ENCODE measurements around the gene POMGNT1.

Gene POMGNT1

DNA sequence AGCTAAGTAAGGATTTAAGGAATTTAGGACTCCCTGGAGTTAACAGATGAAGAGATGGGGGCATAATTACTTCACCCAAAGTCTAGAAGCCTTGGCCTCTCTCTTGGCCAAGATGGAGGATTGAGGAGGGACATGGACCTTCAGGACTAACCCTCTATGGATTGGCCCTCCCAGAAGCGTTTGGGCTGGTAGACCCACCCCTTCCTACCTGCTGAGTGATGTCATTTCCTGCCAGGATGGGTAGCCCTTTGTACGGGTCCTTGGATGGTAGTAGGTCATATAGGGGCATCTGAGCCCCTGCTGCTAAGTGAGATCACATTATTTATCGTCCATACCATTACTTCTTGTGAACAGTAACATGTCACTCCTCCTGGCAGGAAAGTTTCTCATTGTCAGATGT lies 22.6 kb upstream of the POMGNT1 start:
- H3K4me3 ChIP-seq (replicated peaks; ENCODE audit: insufficient read depth, low read length) = no peak overlapping the region
- no peak for DNase-seq (ENCODE audit: low read depth in 1 of 2, low spot score in 1 of 2)
- no peak for TF ChIP-seq GABPA (IDR thresholded peaks at IDR 0.05; ENCODE audit: low read depth)
- TF ChIP-seq POLR2AphosphoS5 (IDR thresholded peaks at IDR 0.05; ENCODE audit: low read depth) = no peak
- TF ChIP-seq SPI1 (IDR thresholded peaks at IDR 0.05; ENCODE audit: borderline replicate concordance, low read depth) = no peak
- TF ChIP-seq, protein P1, sequence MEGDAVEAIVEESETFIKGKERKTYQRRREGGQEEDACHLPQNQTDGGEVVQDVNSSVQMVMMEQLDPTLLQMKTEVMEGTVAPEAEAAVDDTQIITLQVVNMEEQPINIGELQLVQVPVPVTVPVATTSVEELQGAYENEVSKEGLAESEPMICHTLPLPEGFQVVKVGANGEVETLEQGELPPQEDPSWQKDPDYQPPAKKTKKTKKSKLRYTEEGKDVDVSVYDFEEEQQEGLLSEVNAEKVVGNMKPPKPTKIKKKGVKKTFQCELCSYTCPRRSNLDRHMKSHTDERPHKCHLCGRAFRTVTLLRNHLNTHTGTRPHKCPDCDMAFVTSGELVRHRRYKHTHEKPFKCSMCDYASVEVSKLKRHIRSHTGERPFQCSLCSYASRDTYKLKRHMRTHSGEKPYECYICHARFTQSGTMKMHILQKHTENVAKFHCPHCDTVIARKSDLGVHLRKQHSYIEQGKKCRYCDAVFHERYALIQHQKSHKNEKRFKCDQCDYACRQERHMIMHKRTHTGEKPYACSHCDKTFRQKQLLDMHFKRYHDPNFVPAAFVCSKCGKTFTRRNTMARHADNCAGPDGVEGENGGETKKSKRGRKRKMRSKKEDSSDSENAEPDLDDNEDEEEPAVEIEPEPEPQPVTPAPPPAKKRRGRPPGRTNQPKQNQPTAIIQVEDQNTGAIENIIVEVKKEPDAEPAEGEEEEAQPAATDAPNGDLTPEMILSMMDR (IDR thresholded peaks at IDR 0.05; ENCODE audit: insufficient read depth, low read length) = no peak
- TF ChIP-seq, protein P2, sequence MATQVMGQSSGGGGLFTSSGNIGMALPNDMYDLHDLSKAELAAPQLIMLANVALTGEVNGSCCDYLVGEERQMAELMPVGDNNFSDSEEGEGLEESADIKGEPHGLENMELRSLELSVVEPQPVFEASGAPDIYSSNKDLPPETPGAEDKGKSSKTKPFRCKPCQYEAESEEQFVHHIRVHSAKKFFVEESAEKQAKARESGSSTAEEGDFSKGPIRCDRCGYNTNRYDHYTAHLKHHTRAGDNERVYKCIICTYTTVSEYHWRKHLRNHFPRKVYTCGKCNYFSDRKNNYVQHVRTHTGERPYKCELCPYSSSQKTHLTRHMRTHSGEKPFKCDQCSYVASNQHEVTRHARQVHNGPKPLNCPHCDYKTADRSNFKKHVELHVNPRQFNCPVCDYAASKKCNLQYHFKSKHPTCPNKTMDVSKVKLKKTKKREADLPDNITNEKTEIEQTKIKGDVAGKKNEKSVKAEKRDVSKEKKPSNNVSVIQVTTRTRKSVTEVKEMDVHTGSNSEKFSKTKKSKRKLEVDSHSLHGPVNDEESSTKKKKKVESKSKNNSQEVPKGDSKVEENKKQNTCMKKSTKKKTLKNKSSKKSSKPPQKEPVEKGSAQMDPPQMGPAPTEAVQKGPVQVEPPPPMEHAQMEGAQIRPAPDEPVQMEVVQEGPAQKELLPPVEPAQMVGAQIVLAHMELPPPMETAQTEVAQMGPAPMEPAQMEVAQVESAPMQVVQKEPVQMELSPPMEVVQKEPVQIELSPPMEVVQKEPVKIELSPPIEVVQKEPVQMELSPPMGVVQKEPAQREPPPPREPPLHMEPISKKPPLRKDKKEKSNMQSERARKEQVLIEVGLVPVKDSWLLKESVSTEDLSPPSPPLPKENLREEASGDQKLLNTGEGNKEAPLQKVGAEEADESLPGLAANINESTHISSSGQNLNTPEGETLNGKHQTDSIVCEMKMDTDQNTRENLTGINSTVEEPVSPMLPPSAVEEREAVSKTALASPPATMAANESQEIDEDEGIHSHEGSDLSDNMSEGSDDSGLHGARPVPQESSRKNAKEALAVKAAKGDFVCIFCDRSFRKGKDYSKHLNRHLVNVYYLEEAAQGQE (IDR thresholded peaks at IDR 0.05; ENCODE audit: insufficient replicate concordance, low read depth) = no peak
- H3K27me3 ChIP-seq (ENCODE audit: insufficient read depth, poor library complexity, severe bottlenecking) = peaks cover 2% of the 10 kb centered on the region
- no peak overlapping the region for H3K27ac ChIP-seq (replicated peaks)

DNA sequence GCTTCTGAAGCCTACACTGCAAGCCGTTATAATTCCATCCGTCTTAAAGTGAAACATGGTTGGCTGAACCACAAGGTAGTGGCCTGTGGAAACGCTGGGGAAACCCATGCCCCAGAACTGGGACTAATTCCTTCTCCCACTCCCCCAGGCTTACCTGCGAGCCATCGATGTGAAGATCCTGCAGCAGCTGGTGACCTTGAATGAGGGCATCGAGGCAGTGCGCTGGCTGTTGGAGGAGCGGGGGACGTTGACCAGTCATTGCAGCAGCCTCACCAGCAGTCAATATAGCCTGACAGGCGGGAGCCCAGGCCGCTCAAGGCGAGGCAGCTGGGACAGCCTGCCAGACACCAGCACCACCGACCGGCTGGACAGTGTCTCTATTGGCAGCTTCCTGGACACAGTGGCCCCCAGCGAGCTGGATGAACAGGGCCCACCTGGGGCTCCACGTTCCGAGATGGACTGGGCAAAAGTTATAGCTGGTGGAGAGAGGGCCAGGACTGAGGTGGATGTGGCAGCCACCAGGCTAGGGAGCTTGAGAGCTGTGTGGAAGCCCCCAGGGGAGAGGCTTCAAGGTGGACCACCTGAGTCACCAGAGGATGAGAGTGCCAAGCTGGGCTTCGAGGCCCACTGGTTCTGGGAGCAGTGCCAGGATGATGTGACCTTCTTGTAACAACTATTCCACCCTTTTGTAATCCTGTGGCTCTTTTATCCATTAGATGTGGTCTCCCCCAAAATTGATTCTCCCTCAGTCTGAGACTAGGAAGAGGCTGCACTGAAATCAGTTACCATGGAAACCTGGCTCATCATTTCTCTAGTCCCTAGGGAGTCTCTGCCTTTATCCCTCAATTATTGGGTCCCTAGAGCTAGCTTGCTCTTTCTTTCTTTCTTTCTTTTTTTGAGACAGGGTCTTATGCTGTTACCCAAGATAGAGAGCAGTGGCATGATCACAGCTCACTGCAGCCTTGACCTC lies 21.6 kb upstream of the POMGNT1 start:
- DNase-seq (ENCODE audit: low read depth in 1 of 2, low spot score in 1 of 2) = no peak
- TF ChIP-seq GABPA (IDR thresholded peaks at IDR 0.05; ENCODE audit: low read depth) (no peak), SPI1 (IDR thresholded peaks at IDR 0.05; ENCODE audit: borderline replicate concordance, low read depth) (no peak), POLR2AphosphoS5 (IDR thresholded peaks at IDR 0.05; ENCODE audit: low read depth) (no peak)
- TF ChIP-seq, protein P2 (IDR thresholded peaks at IDR 0.05; ENCODE audit: insufficient replicate concordance, low read depth) = no peak
- TF ChIP-seq, protein P1 (IDR thresholded peaks at IDR 0.05; ENCODE audit: insufficient read depth, low read length) = no peak
- Histone ChIP-seq H3K27ac (replicated peaks) (no peak overlapping the region), H3K4me3 (replicated peaks; ENCODE audit: insufficient read depth, low read length) (no peak overlapping the region), H3K27me3 (ENCODE audit: insufficient read depth, poor library complexity, severe bottlenecking) (peaks cover 2% of the 10 kb centered on the region)

DNA sequence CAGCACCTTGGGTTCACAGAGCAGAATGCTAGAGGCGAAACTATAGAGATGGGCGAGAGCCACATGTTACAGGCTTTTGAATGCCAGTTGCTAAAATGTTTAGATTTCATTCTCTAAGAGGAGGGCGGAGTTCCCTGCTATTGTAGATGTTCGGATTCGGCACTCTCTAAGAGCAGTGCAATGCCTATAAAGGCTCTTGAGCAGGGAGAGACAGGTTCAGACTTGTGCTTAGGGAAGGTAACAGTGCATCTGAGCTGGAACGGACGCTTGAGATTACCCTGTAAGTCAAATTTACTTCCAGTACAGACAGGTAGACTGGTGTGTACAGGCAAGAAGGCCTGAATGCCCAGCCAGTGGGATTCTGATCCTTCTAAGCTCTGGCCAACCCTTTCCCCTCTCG lies 20.2 kb upstream of the POMGNT1 start:
- Histone ChIP-seq H3K27me3 (ENCODE audit: insufficient read depth, poor library complexity, severe bottlenecking) (peaks cover 2% of the 10 kb centered on the region), H3K4me3 (replicated peaks; ENCODE audit: insufficient read depth, low read length) (no peak overlapping the region), H3K27ac (replicated peaks) (no peak overlapping the region)
- TF ChIP-seq POLR2AphosphoS5 (IDR thresholded peaks at IDR 0.05; ENCODE audit: low read depth) (no peak), SPI1 (IDR thresholded peaks at IDR 0.05; ENCODE audit: borderline replicate concordance, low read depth) (no peak), GABPA (IDR thresholded peaks at IDR 0.05; ENCODE audit: low read depth) (no peak)
- TF ChIP-seq, protein P2 (IDR thresholded peaks at IDR 0.05; ENCODE audit: insufficient replicate concordance, low read depth) = no peak
- TF ChIP-seq, protein P1 (IDR thresholded peaks at IDR 0.05; ENCODE audit: insufficient read depth, low read length) = no peak
- no peak for DNase-seq (ENCODE audit: low read depth in 1 of 2, low spot score in 1 of 2)

Measured in HL-60 (cell line).